ENCODE data around the gene STK32C.

DNA sequence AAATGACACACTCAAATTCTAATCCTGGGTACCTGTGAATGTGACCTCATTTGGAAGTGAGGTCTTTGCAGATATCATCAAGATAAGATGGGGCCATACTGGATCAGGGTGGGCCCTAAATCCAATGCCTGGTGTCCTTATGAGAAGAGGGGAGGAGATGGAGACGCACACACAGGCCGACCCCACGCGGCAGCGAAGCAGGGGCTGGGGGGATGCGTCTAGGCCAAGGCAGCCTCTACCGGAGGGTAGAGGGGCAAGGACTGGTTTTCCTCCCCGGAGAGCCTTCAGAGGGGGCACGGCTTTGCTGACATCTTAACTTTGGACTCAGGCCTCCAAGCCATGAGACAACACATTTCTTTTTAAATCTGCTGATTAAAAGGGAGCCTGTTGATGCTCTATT is 87.7 kb downstream of the STK32C start:
- no peak for TF ChIP-seq CTCF (IDR thresholded peaks at IDR 0.05)
- no peak for TF ChIP-seq POLR2A (IDR thresholded peaks at IDR 0.05)
- TF ChIP-seq POLR2AphosphoS5 (IDR thresholded peaks at IDR 0.05): no peak

Data from prostate gland (tissue), 2 donors.